Endothelial cell of umbilical vein (primary cell): Measurements from ENCODE around the gene OCRL. TPM values are rescaled to one million over a fixed set of nuclear protein-coding genes. Genes with fewer than 3 reads are reported as not detected.
A peak's percentile ranks its signal among the peaks of the same experiment; 100 is the strongest.

Experiments
- BruUV-seq: library from RNA; stranded (reverse); fragments of 400-500 nt; replicated peaks from 2 replicates; lab custom pipeline; 2021; lab: Mats Ljungman, UMichigan
- CTCF ChIA-PET: fragments of 300-600, 350-600 bp; sonication (Branson Sonifier 250); formaldehyde crosslinking; loops from one replicate; lab custom pipeline; 2021; ENCODE audit warnings: antibody characterized with exemption, inconsistent platforms; lab: Charles Lee
- POLR2A ChIA-PET: fragments of 300-600, 350-600 bp; sonication (Branson Sonifier 250); formaldehyde crosslinking; loops from one replicate; lab custom pipeline; 2021; ENCODE audit warnings: antibody characterized with exemption, inconsistent platforms; lab: Charles Lee
- DNase-seq: peaks from one replicate; pipeline ENCODE4 v3.0.0-alpha.2; 2011; ENCODE audit warnings: low read depth, low spot score
- FAIRE-seq: peaks from 2 replicates; lab custom pipeline; 2011; peaks lifted over from hg19 to GRCh38; lab: Jason Lieb, UNC
- H2AFZ ChIP-seq: 2 replicates; pipeline ENCODE4 v1.6.0; 2012; ENCODE audit warnings: low read depth, low read length, control low read depth, inconsistent platforms
- H3K27ac ChIP-seq: 2 replicates; pipeline ENCODE4 v1.5.1; 2011; ENCODE audit warnings: low read depth, mild to moderate bottlenecking, control low read depth, low read length, moderate library complexity; ENCODE audit not compliant: insufficient read depth
- H3K27me3 ChIP-seq, 2 experiments: 2 replicates each; pipeline versions ENCODE4 v1.6.0 to v1.6.1; 2011; ENCODE audit warnings: low read length in 2 of 2, mixed read lengths in 1 of 2; ENCODE audit not compliant: control insufficient read depth in 2 of 2, insufficient read depth in 2 of 2
- H3K36me3 ChIP-seq, 2 experiments: 2 replicates in 1 of 2; 3 replicates in 1 of 2; pipeline ENCODE4 v1.5.1; 2011; ENCODE audit warnings: low read length in 2 of 2, mild to moderate bottlenecking in 1 of 2, moderate library complexity in 1 of 2; ENCODE audit not compliant: control insufficient read depth in 2 of 2, insufficient read depth in 2 of 2; ENCODE audit errors: extremely low read depth in 1 of 2
- H3K4me1 ChIP-seq: 3 replicates; pipeline ENCODE4 v1.5.1; 2011; ENCODE audit warnings: mild to moderate bottlenecking, low read length; ENCODE audit not compliant: control insufficient read depth, insufficient read depth; ENCODE audit errors: extremely low read depth
- H3K4me2 ChIP-seq: 2 replicates; pipeline ENCODE4 v1.6.1; 2011; ENCODE audit warnings: low read length, control low read depth, mixed read lengths; ENCODE audit not compliant: insufficient read depth
- H3K4me3 ChIP-seq, 3 experiments: fragments of 200-600 bp in 1 of 3; sonication (generic), shearing (Covaris generic) in 1 of 3; replicated peaks in 1 of 3; 2 replicates each; pipeline ENCODE4 v1.5.1; 2011 to 2016; ENCODE audit warnings: control low read depth in 3 of 3, low read length in 3 of 3, mild to moderate bottlenecking in 2 of 3, inconsistent platforms in 1 of 3, low read depth in 1 of 3, moderate library complexity in 1 of 3; ENCODE audit not compliant: insufficient read depth in 1 of 3
- H3K79me2 ChIP-seq: 2 replicates; pipeline ENCODE4 v1.6.0; 2012; ENCODE audit warnings: low read length, inconsistent platforms; ENCODE audit not compliant: control insufficient read depth, insufficient read depth
- H3K9ac ChIP-seq: replicated peaks from 2 replicates; pipeline ENCODE3; 2011; ENCODE audit warnings: low read length, control low read depth; ENCODE audit not compliant: insufficient read depth; ENCODE audit errors: extremely low read depth
- H3K9me1 ChIP-seq: replicated peaks from 3 replicates; pipeline ENCODE4 v1.6.0; 2011; ENCODE audit warnings: mild to moderate bottlenecking, low read length; ENCODE audit not compliant: control insufficient read depth, insufficient read depth; ENCODE audit errors: extremely low read depth
- H3K9me3 ChIP-seq: replicated peaks from 2 replicates; pipeline ENCODE4 v1.5.1; 2012; ENCODE audit warnings: low read length, inconsistent platforms; ENCODE audit not compliant: control insufficient read depth, insufficient read depth
- H4K20me1 ChIP-seq: replicated peaks from 2 replicates; pipeline ENCODE3; 2011; ENCODE audit warnings: mild to moderate bottlenecking, low read length; ENCODE audit not compliant: control insufficient read depth, insufficient read depth; ENCODE audit errors: extremely low read depth
- CTCF ChIP-seq, 2 donors: IDR thresholded peaks; 1 replicate in 1 of 2; 2 replicates in 1 of 2; pipeline ENCODE4 v1.5.1; 2011; ENCODE audit warnings: low read length in 2 of 2, mild to moderate bottlenecking in 2 of 2, moderate library complexity in 2 of 2, control low read depth in 1 of 2, inconsistent platforms in 1 of 2, low read depth in 1 of 2; ENCODE audit not compliant: insufficient read depth in 1 of 2; ENCODE audit errors: extremely low read depth in 1 of 2
- FOS ChIP-seq: IDR thresholded peaks from 2 replicates; pipeline ENCODE4 v1.6.1; 2011; ENCODE audit warnings: mild to moderate bottlenecking, low read length, moderate library complexity, borderline replicate concordance; ENCODE audit not compliant: insufficient read depth
- GATA2 ChIP-seq: IDR thresholded peaks from 2 replicates; pipeline ENCODE4 v1.7.0; 2011; ENCODE audit warnings: low read depth, mild to moderate bottlenecking, moderate library complexity, mixed read lengths, low read length; ENCODE audit not compliant: insufficient read length, insufficient read depth
- JUN ChIP-seq: IDR thresholded peaks from 2 replicates; pipeline ENCODE4 v1.6.1; 2011; ENCODE audit warnings: borderline replicate concordance, low read depth; ENCODE audit not compliant: insufficient read length, insufficient read depth
- MAX ChIP-seq: IDR thresholded peaks from 2 replicates; pipeline ENCODE4 v1.6.1; 2011; ENCODE audit not compliant: insufficient read depth, insufficient read length
- dilution Hi-C: fragments of 300-500 bp; cut with MboI; formaldehyde crosslinking; loops from one replicate; pipeline ENCODE4 v1.15.0; 2019; ENCODE audit warnings: low sequenced_read_pairs; ENCODE audit not compliant: extremely low pct_ligation_motif_present
- intact Hi-C: fragments of 100-400 bp; cut with micrococcal nuclease; formaldehyde crosslinking; loops from one replicate; pipeline ENCODE4 v1.10.0; 2022
- polyA plus RNA-seq, 4 experiments: library from polyadenylated mRNA; depleted of rRNA in 3 of 4; stranded (reverse) in 3 of 4; unstranded in 1 of 4; fragments of >200 nt; gene quantifications; 2 replicates each; pipeline versions ENCODE4 v1.2.1 to v1.2.3, GENCODE V29; 2011 to 2012; ENCODE audit warnings: missing spikeins in 1 of 4
- total RNA-seq: library from RNA; stranded (reverse); gene quantifications from 2 replicates; pipeline ENCODE4 v1.2.3, GENCODE V29; 2021

Gene OCRL
- total and polyA plus RNA-seq, 2 donors (not counting 3 experiments of a cell fraction or from before 2014, with no cell fraction given), result 14.6 to 20.9 TPM

- no peak overlapping the region for H3K4me3 ChIP-seq
- DNase-seq (peak; percentile 37), FAIRE-seq (peak; percentile 75)
- H2AFZ ChIP-seq, result no peak overlapping the region
- no peaks in the 10 kb centered on the region for H3K9me1 ChIP-seq
- no peak for TF ChIP-seq CTCF (IDR thresholded peaks at IDR 0.05; ENCODE audit: extremely low read depth in 1 of 2, insufficient read depth in 1 of 2, low read depth in 1 of 2, low read length in 2 of 2)
- TF ChIP-seq JUN, result peak; percentile 12
- no peak for TF ChIP-seq GATA2
- H3K9ac ChIP-seq, result no peak overlapping the region
- H4K20me1 ChIP-seq, result no peaks in the 10 kb centered on the region
- H3K4me1 ChIP-seq, result peaks cover 5% of the 10 kb centered on the region
- CTCF ChIA-PET, result no interaction called here
- H3K27ac ChIP-seq, result no peak overlapping the region
- H3K27me3 ChIP-seq, result no peaks in the 10 kb centered on the region
- no peaks in the 10 kb centered on the region for H3K79me2 ChIP-seq
- dilution Hi-C loops (no loop called here), intact Hi-C loops (no loop called here)
- H3K36me3 ChIP-seq, result peaks cover 0 to 4% of the 10 kb centered on the region in 2 experiments
- no TSS peak for BruUV-seq
- POLR2A ChIA-PET, result no interaction called here
- H3K4me2 ChIP-seq, result peak overlapping the region; percentile 16
- H3K9me3 ChIP-seq, result no peaks in the 10 kb centered on the region
Measured at GRCh38 chrX:129493643-129494042, 46.4 kb upstream of the OCRL start.

- no peaks in the 10 kb centered on the region for H3K9me3 ChIP-seq
- peaks cover 5% of the 10 kb centered on the region for H3K4me1 ChIP-seq
- no peaks in the 10 kb centered on the region for H3K9me1 ChIP-seq
- no peak overlapping the region for H3K4me3 ChIP-seq
- ChIA-PET CTCF (no interaction called here), POLR2A (no interaction called here)
- H3K36me3 ChIP-seq, result peaks cover 0 to 4% of the 10 kb centered on the region in 2 experiments
- FAIRE-seq, result no peak
- no peak overlapping the region for H3K4me2 ChIP-seq
- no peak for TF ChIP-seq FOS
- no peak for TF ChIP-seq CTCF (IDR thresholded peaks at IDR 0.05; ENCODE audit: extremely low read depth in 1 of 2, insufficient read depth in 1 of 2, low read depth in 1 of 2, low read length in 2 of 2)
- no peak for TF ChIP-seq MAX
- no peak for TF ChIP-seq JUN
- dilution Hi-C loops, result no loop called here
- H3K27ac ChIP-seq, result no peak overlapping the region
- no peaks in the 10 kb centered on the region for H3K79me2 ChIP-seq
- no peak overlapping the region for H2AFZ ChIP-seq
- intact Hi-C loops, result no loop called here
- H4K20me1 ChIP-seq, result no peaks in the 10 kb centered on the region
- DNase-seq, result no peak
- BruUV-seq, result no TSS peak
- no peak overlapping the region for H3K9ac ChIP-seq
- no peaks in the 10 kb centered on the region for H3K27me3 ChIP-seq
Measured at GRCh38 chrX:129494887-129495286, 45.2 kb upstream of the OCRL start.
